ENCODE results near the gene CLCN7.

The CLCN7 gene

GRCh38 chr16:1456951-1457350, 17.9 kb downstream of the CLCN7 start:
- FAIRE-seq: no peak
- no peak for DNase-seq (ENCODE audit: insufficient read length)
- TF ChIP-seq POLR2A (IDR thresholded peaks at IDR 0.05; ENCODE audit: low read depth, low read length): no peak
- no peak for TF ChIP-seq POLR2AphosphoS5 (IDR thresholded peaks at IDR 0.05; ENCODE audit: low read depth, low read length)
- no peak for TF ChIP-seq TAF1 (IDR thresholded peaks at IDR 0.05; ENCODE audit: borderline replicate concordance, low read depth, low read length)

GRCh38 chr16:1455190-1456171, 19.3 kb downstream of the CLCN7 start:
- FAIRE-seq (no peak), DNase-seq (ENCODE audit: insufficient read length) (no peak)
- TF ChIP-seq POLR2A (IDR thresholded peaks at IDR 0.05; ENCODE audit: low read depth, low read length) (no peak), TAF1 (IDR thresholded peaks at IDR 0.05; ENCODE audit: borderline replicate concordance, low read depth, low read length) (no peak), POLR2AphosphoS5 (IDR thresholded peaks at IDR 0.05; ENCODE audit: low read depth, low read length) (no peak)

- no peak for DNase-seq (ENCODE audit: insufficient read length)
- no peak for TF ChIP-seq POLR2AphosphoS5 (IDR thresholded peaks at IDR 0.05; ENCODE audit: low read depth, low read length)
- no peak for TF ChIP-seq TAF1 (IDR thresholded peaks at IDR 0.05; ENCODE audit: borderline replicate concordance, low read depth, low read length)
- TF ChIP-seq POLR2A (IDR thresholded peaks at IDR 0.05; ENCODE audit: low read depth, low read length): no peak
- FAIRE-seq: no peak
Observed at GRCh38 chr16:1454561-1454960, 20.3 kb downstream of the CLCN7 start.

DNA sequence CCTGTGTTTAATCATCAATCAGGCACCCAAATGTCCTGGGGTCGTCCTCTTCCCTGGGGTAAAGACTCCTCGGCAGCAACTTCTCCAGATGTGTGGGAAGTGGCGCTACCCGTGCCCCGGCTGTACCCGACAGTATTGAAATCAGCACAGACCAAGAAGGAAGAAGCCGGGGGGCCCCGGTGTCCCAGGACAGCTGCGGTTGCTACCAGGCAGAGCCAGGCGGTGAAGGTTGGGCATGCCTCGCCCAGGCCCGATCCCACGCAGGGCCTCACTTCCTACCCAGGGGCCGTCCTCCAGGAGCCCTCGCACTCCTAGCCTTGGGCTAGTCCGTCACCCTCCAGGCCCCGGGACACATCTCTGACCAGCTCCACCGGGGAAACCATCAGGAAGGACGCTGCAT, 21.5 kb downstream of the CLCN7 start:
- no peak for FAIRE-seq
- TF ChIP-seq TAF1 (IDR thresholded peaks at IDR 0.05; ENCODE audit: borderline replicate concordance, low read depth, low read length) (no peak), POLR2AphosphoS5 (IDR thresholded peaks at IDR 0.05; ENCODE audit: low read depth, low read length) (no peak), POLR2A (IDR thresholded peaks at IDR 0.05; ENCODE audit: low read depth, low read length) (no peak)
- no peak for DNase-seq (ENCODE audit: insufficient read length)

DNA sequence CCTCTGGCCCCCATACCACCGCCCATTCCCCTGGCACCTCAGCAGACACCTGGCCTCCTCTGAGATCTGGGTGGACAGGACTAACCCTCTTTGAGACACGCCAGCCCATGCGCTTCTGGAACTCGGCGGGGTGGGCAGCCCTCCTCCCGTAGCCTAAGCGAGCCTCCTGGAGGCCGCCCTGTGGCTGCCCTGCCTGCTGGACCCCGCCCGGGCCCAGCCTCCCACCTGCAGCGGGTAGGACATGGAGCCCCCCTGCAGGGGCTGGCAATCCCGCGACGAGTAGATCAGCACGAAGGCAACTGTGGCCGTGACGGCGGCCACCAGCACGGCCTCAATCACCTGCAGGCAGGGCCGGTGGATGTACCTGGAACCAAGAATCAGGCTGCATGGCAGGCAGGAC, 22.3 kb downstream of the CLCN7 start:
- no peak for TF ChIP-seq POLR2A (IDR thresholded peaks at IDR 0.05; ENCODE audit: low read depth, low read length)
- no peak for TF ChIP-seq TAF1 (IDR thresholded peaks at IDR 0.05; ENCODE audit: borderline replicate concordance, low read depth, low read length)
- no peak for TF ChIP-seq POLR2AphosphoS5 (IDR thresholded peaks at IDR 0.05; ENCODE audit: low read depth, low read length)
- no peak for FAIRE-seq

GRCh38 chr16:1451702-1452392, 23.0 kb downstream of the CLCN7 start:
- no peak for FAIRE-seq
- TF ChIP-seq POLR2A (IDR thresholded peaks at IDR 0.05; ENCODE audit: low read depth, low read length) (no peak), TAF1 (IDR thresholded peaks at IDR 0.05; ENCODE audit: borderline replicate concordance, low read depth, low read length) (no peak), POLR2AphosphoS5 (IDR thresholded peaks at IDR 0.05; ENCODE audit: low read depth, low read length) (no peak; the same call in 1 of the 2 replicates)
- DNase-seq (ENCODE audit: insufficient read length): no peak

More for the DNA sequence above, 22.3 kb downstream of the CLCN7 start:
- DNase-seq (ENCODE audit: insufficient read length): no peak

GRCh38 chr16:1450841-1451240, 24.0 kb downstream of the CLCN7 start:
- FAIRE-seq (no peak), DNase-seq (ENCODE audit: insufficient read length) (no peak)
- TF ChIP-seq POLR2A (IDR thresholded peaks at IDR 0.05; ENCODE audit: low read depth, low read length): no peak
- TF ChIP-seq POLR2AphosphoS5 (IDR thresholded peaks at IDR 0.05; ENCODE audit: low read depth, low read length): no peak
- TF ChIP-seq TAF1 (IDR thresholded peaks at IDR 0.05; ENCODE audit: borderline replicate concordance, low read depth, low read length): no peak

DNA sequence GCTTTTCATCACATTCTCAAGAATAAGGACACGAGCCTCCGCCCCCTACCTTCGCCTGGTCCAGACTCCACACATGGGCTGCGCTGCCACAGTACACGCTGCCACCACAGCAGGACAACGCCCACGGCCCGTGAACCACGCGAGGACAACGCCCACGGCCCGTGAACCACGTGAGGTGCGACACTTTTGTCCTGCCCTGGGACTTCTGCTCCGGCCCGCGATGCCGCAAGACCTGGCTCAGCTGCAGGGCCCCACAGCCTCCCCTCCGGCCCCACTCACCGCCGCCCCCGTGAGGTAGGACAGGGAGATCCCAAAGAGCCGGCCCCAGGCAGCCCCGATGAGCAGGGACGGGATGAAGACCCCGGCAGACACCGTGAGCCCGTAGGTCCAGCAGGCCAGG, 24.6 kb downstream of the CLCN7 start:
- TF ChIP-seq POLR2AphosphoS5 (IDR thresholded peaks at IDR 0.05; ENCODE audit: low read depth, low read length) (no peak), TAF1 (IDR thresholded peaks at IDR 0.05; ENCODE audit: borderline replicate concordance, low read depth, low read length) (no peak), POLR2A (IDR thresholded peaks at IDR 0.05; ENCODE audit: low read depth, low read length) (no peak)
- DNase-seq (ENCODE audit: insufficient read length) (no peak), FAIRE-seq (no peak)

DNA sequence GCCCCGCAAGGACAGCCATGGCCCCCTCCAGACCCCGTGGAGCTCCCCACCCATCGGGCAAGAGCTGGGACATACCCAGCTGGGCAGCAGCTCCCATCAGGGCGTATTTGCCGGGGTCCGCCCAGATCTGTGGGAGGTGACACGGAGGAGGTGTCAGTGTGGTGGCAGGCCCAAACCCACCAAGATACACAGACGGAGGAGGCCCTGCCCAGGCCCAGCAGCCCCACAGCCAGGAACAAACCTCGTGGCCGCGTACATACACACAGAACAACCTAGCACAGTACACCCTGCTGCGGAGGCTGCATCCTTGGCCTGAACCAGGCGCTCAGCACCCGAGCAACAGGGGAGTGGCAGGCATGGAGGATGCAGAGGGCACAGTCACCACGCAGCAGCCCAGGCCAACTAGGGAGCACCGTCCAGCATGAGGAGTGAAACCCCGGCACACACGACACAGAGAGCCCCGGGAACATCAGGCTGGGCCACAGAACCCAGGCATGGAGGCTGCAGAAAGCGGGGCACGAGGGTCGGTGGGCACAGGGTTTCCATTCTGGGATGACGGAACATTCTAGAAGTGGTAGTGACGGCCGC, 25.5 kb downstream of the CLCN7 start:
- no peak for FAIRE-seq

GRCh38 chr16:1448536-1449116, 26.2 kb downstream of the CLCN7 start:
- FAIRE-seq (no peak), DNase-seq (ENCODE audit: insufficient read length) (no peak)
- no peak for TF ChIP-seq POLR2A (IDR thresholded peaks at IDR 0.05; ENCODE audit: low read depth, low read length)
- no peak for TF ChIP-seq TAF1 (IDR thresholded peaks at IDR 0.05; ENCODE audit: borderline replicate concordance, low read depth, low read length)
- no peak for TF ChIP-seq POLR2AphosphoS5 (IDR thresholded peaks at IDR 0.05; ENCODE audit: low read depth, low read length)

More for the DNA sequence above, 25.5 kb downstream of the CLCN7 start:
- TF ChIP-seq POLR2AphosphoS5 (IDR thresholded peaks at IDR 0.05; ENCODE audit: low read depth, low read length) (no peak), POLR2A (IDR thresholded peaks at IDR 0.05; ENCODE audit: low read depth, low read length) (no peak), TAF1 (IDR thresholded peaks at IDR 0.05; ENCODE audit: borderline replicate concordance, low read depth, low read length) (no peak)
- DNase-seq (ENCODE audit: insufficient read length): no peak

DNA sequence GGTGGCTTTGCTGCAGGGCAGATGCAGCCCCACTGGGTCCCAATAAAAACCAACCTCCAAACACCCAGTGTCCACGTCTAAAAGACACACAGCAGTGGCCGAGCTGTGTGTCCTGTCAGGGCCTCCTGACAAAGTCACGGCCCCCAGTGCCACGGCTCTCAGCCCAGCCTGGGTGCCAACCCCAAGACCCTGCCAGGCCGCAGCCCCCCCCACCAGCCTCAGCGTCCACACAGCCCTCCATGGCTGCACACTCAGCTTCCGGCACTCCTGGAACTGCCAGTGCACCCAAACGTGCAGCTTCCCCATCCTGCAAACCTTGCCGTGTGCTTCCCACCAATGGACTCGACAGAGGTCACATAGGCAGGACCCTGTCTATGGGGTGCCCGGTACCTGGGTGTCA, 26.9 kb downstream of the CLCN7 start:
- FAIRE-seq (no peak), DNase-seq (ENCODE audit: insufficient read length) (no peak)
- TF ChIP-seq POLR2AphosphoS5 (IDR thresholded peaks at IDR 0.05; ENCODE audit: low read depth, low read length) (no peak), POLR2A (IDR thresholded peaks at IDR 0.05; ENCODE audit: low read depth, low read length) (no peak), TAF1 (IDR thresholded peaks at IDR 0.05; ENCODE audit: borderline replicate concordance, low read depth, low read length) (no peak)
